Fibroblast of the conjunctiva (primary cell): ENCODE data around the gene RAB3D.

Source experiments
- DNase-seq: peaks from one replicate; pipeline ENCODE4 v3.0.0-alpha.2; 2010; ENCODE audit warnings: low read depth

The RAB3D gene

DNA sequence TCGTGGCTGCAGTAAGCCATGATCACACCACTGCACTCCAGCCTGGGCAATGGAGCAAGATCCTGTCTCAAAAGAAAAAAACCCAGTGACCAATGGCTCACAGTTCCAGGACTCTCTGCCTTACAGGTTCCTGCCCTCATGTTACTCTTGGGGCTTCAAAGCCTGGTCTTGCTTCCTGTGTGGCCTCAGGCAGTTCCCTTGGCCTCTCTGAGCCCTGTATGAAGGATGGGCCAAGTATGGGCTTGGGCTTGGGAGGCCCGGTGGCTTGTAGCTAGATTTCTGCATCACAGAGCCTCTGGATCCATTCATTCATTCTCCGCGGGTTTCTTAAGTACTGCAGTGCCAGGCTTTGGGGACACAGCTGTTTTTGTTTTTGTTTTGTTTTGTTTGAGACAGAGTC lies 44.3 kb downstream of the RAB3D start:
- DNase-seq, result no peak

DNA sequence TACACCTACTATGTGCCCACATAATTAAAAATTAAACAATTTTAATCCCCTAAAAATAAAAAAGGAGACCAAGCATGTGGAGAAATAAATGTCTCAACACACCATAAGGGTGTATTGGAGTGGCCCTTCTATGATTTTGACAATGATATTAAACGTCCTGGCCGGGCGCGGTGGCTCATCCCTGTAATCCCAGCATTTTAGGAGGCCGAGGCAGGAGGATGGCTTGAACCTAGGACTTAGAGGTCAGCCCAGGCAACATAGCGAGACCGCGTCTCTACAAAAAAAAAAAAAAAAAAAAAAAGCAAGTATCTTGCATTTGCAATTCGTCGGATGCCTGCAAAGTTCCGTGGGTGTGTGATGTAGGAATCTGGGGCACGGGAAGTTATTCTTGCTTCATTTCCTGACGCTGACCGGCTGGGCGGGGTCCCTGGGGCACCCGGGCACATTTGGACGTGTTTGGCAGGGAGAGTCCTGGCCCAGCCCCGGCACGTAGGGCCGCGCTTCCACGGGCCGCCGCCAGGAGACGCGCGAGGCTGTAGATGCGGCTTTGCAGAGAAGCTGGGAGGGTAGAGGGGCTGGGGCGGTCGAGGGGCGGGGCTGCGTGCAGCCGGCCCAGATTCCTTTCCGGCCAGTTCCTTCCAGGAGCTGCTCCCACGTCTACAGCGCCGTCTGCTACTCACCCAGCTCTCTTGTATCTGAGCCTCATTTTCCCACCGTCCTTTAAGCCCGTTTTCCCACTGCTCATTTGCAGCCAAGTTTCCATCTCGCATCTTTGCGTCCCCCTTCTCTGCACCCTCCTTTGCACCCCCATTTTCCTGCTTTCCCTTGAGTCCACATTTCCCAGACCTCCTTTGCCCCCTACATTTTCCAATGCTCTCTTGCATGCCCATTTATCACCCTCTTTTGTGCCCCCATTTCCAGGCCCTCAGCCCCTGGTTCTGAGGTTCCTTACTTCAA lies 45.7 kb downstream of the RAB3D start:
- peak; percentile 89 for DNase-seq

DNA sequence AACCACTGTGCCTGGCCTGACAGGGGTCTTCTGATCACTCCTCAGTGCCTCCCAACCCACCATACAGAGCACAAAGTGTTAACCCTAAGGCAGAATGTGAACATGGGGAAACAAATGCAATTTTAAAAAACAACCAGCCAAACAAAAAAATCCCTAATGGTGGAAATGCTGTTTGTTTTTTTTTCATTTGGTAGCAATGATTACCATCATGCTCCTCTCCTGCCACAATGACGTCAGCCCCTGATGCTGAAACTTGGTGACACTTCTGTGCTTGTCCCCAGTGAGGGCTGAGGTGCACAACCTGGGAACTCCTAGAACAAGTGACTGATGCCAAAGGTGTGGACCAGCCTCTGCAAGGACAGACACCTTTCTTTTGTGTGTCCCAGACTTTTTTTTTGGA lies 47.5 kb downstream of the RAB3D start:
- DNase-seq, result no peak

DNA sequence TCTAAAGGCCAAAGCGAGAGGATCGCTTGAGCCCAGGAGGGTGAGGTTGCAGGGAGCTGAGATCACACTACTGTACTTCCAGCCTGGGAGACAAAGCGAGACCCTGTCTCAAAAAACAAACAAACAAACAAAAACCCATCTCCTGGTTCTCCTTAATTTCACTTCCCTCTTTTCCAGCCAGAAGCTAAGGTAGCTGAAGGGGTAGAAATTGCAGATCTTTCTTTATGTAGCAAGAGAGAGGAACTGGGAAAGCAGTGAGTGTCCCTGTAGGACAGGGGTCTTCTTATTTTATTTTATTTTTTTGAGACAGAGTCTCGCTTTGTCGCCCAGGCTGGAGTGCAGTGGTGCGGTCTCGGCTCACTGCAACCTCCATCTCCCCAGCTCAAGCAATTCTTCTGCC lies 48.0 kb downstream of the RAB3D start:
- no peak for DNase-seq

DNA sequence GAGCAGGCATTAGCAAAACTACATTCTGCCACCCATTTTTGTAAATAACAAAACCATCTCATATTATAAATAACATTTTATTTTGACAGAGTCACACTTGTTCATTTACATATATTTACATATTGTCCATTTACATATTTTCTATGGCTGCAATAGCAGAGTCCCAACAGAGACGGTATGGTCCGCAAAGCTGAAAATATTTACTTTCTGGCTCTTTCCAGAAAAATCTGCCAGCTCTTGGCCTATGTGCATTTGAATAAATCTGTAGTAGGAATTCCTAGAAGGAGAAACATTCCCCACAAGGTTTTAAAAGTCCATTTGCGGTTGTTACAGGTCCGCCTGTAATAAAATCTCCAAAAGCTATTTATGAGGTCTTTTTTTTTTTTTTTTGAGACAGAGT lies 49.2 kb downstream of the RAB3D start:
- DNase-seq, result no peak

DNA sequence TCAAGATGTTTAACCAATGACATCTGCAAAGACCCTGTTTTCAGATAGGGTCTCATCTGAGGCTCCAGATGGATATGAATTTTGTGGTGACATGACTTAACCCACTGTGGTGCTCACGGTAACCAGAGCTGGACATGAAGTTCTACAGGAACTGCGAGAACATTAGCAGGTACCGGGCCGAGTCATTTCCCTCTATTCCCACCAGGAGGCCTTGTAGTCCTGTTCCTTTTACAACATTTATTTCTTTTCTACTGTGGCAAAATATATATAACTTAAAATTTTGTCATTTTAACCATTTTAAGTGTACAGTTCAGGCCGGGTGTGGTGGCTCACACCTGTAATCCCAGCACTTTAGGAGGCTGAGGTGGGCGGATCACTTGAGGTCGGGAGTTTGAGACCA lies 51.1 kb downstream of the RAB3D start:
- DNase-seq, result no peak

DNA sequence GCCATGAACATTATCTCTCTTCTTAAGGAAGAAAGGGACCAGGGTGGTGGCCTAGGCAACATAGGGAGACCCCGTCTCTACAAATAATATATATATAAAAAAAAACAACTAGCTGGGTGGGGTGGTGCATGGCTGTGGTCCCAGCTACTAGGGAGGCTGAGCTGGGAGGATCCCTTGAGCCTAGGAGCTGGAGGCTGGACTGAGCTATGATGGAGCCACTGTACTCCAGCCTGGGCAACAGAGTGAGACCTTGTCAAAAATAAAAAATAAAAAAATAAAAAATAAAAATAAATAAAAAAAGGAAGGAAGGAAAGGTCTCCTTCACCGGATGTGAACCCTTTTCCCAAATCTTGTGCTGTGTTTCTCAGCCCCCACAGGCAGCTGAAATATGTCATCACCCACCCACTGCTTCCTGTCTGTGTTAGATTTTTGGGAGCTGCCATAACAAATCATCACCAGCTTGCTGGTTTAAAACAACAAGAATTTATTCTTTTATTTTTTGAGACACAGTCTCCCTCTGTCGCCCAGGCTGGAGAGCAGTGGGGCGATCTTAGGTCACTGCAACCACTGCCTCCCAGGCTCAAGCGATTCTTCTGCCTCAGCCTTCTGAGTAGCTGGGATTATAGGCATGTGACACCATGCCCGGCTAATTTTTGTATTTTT lies 53.0 kb downstream of the RAB3D start:
- DNase-seq, result no peak

DNA sequence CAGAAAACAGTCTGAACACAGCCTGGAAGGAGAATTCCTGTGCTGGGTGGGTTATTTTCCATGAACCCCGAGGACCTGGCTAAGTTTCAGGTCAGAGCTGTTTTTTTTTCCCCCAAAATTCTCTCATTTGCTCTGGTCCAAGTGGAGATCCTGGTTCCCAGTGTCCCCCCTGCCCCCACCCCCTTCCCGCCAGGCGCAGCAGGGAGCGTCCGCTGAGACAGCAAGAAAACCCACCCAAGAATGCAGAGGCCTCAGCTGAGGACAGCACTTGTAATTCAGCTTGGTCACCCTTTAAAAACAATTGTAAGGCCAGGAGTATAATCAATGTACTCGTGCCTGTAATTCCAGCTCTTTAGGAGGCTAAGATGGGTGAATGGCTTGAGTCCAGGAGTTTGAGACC lies 54.9 kb downstream of the RAB3D start:
- no peak for DNase-seq

DNA sequence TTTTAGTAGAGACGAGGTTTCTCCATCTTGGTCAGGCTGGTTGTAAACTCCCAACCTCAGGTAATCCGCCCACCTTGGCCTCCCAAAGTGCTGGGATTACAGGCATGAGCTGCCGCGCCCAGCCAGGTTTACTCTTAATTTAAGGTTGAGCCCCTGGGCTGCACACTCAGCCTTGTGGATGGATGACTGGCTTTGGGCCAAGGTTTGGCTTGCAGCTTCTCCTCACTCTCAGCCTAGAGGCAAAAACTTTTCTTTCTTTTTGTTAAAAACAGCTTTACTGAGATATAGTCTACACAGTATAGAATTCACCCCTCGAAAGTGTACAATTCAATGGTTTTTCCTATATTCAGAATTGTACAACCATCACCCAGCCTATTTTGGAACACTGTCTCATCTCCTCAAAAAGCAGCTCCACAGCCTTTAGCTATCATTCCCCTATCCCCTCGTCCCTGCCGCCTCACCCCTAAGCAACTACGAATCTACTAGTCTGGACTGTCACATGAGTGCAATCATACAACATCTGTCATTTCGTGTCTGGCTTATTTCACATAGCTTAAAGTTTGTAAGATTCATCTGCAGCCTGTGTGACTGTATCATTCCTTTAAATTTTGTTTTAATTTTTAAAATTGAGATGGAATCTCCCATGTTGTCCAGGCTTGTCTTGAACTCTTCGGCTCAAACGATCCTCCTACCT lies 58.0 kb downstream of the RAB3D start:
- no peak for DNase-seq

DNA sequence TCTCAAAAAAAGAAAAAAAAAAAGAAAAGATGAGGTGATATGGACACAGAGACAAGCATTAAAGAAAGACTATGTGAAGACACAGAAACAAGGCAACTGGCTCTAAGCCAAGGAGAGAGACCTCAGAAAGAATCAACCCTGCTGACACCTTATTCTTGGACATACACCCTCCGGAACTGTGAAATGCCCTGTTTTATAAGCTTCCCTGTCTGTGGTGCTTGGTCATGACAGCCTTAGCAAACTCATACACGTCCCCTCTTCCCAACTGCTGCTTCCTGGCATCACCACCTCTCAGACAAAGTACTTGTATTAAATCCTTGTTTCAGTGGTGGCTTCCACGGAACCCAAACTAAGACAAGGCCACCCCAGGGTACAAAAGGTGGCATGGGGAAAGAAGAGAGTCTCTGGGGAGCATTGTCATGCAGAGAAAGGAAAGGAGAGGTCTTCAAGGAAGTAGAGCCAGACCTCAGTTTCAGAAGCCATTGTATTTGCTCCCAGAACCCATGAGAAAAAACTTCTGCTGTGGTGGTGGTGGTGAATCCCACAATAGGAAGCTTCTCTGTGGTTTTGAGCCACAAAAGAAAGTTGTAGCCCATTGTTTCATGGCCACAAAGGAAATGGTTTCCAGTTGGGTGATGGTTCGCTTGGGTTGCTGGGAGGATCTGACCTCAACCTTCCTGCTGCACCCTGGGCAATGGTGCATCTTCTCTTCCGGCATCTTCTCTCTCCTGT lies 59.8 kb downstream of the RAB3D start:
- DNase-seq, result no peak

DNA sequence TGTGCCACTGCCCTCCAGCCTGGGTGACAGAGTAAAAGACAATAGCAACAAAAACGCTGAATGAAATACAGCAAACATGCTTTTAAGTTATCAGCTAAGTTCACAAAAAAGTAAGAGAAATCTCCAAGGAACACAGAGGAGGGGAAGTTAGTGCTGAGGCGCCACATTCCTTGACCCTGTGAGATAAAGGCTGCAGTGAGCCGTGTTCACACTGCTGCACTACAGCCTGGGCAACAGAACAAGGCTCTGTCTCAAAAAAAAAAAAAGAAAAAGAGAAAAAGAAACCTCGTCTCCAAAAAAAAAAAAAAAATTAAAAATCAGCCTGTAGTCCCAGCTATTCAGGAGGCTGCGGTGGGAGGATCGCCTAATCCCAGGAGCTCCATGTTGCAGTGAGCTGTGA lies 60.8 kb downstream of the RAB3D start:
- no peak for DNase-seq

DNA sequence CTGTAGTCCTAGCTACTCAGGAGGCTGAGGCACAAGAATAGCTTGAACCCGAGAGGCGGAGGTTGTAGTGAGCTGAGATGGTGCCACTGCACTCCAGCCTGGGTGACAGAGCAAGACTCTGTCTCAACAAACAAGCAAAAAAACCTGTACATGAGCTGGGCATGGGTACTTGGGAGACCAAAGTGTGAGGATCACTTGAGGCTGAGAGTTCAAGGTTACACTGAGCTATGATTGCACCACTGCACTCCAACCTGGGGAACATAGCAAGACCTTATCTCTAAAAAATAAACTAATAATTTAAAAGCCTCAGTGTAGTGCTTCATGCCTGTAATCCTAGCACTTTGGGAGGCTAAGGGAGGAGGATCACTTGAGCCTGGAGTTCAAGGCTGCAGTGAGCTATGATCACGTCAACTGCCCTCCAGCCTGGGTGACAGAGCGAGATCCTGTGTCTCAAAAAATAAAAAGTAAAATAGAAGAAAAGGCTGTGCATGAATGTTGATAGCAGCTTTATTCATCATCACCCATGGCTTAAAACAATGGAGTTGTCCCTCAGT lies 64.8 kb downstream of the RAB3D start:
- DNase-seq, result no peak

DNA sequence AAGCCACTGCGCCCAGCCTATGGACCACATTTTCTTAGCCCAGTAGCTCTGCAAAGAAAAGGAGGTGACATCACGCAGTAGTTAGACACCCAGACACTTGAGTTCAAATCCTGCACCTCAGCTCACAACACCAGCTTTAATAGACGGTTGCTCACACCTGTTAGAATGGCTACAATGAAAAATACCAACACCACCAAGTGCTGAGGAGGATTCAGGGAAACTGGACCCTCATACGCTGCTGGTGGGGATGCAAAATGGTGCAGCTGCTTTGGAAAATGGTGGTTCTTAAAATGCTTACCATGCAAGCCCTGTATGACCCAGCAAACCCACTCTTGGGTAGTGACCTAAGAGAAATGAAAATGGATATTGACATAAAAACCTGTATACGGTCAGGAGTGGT lies 65.5 kb downstream of the RAB3D start:
- DNase-seq, result no peak

DNA sequence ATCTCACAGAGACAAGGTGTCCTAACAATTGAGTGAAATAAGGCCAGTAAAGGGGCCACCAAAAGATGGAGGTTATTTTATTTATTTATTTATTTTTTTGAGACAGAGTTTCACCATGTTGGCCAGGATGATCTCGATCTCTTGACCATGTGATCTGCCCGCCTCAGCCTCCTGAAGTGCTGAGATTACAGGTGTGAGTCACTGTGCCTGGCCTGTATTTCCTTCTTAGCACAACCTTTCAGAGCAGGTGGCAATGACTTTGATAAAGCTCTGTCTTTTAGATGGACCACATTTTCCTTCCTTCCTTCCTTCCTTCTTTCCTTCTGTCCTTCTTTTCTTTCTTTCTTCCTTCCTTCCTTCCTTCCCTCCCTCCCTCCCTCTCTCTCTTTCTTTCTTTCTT lies 66.2 kb downstream of the RAB3D start:
- no peak for DNase-seq
